ENCODE data around the gene AFM. TPM values are rescaled to one million over a fixed set of nuclear protein-coding genes. Genes with fewer than 3 reads are reported as not detected.

AFM gene
- total RNA-seq, 1 donor from 2014 or later, result not detected

DNA sequence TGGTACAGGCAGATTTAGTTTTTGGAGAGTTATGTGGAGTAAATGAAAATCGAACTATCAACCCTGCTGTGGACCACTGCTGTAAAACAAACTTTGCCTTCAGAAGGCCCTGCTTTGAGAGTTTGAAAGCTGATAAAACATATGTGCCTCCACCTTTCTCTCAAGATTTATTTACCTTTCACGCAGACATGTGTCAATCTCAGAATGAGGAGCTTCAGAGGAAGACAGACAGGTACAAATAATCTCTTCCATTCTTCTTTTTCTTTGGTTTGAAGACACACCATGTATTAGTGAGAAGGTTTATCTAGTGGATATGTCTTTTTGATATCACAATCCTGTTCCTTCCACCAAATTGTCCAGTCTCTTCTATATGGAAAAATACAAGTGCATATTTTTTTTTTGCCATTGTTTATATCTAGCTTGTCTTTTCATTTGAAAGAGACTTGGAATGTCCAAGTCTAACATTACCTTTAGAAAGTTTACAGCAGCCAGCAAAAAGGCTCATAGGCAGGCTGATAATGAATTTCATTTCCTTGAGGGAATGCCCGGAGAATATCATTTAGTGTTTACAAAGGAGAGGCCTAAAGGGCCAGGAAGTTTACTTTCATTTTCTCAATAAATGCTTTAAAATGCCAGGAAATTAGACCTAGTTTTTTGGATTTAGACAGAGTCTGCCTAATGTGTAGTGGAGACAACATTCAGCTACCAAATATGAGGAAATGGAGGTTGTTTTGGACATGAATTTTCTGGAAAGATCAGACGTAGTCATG, 18.6 kb downstream of the AFM start:
- no peaks in the 10 kb centered on the region for H3K4me1 Mint-ChIP-seq (ENCODE audit: low read depth)
- no peaks in the 10 kb centered on the region for H3K36me3 Mint-ChIP-seq (ENCODE audit: low read depth)
- DNase-seq (ENCODE audit: low spot score), result no peak
- no peaks in the 10 kb centered on the region for H3K27me3 Mint-ChIP-seq (ENCODE audit: insufficient read depth)
- H3K4me3 Mint-ChIP-seq, result no peak overlapping the region
- H3K9me3 Mint-ChIP-seq, result no peaks in the 10 kb centered on the region
- intact Hi-C loops (cut with micrococcal nuclease), result no loop called here
- no peak overlapping the region for H3K27ac Mint-ChIP-seq

DNA sequence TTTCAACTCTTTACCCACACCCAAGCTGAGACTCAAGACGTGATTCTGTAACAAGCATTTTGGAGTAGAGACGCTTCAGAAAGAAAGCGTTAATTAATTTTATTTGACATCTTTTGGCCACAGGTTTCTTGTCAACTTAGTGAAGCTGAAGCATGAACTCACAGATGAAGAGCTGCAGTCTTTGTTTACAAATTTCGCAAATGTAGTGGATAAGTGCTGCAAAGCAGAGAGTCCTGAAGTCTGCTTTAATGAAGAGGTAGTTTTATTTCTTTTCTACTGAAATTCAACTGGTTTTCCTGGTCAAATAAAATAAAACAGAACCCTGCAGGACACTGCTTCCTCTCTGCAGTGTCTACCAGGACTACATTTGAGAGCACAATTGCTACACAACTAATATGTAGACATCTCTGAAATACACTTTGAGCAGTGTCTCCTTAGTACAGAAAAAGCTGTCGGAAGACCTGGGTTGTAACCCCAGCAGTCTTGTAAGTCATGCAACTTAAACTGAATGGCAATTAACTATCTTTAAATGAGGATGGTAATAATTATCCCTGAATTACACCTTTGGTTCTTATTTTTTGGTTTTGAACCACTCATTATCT, 20.2 kb downstream of the AFM start:
- Mint-ChIP-seq H3K27ac (no peak overlapping the region), H3K27me3 (ENCODE audit: insufficient read depth) (no peaks in the 10 kb centered on the region), H3K36me3 (ENCODE audit: low read depth) (no peaks in the 10 kb centered on the region), H3K4me1 (ENCODE audit: low read depth) (no peaks in the 10 kb centered on the region), H3K4me3 (no peak overlapping the region), H3K9me3 (no peaks in the 10 kb centered on the region)
- intact Hi-C loops (cut with micrococcal nuclease), result no loop called here
- no peak for DNase-seq (ENCODE audit: low spot score)

DNA sequence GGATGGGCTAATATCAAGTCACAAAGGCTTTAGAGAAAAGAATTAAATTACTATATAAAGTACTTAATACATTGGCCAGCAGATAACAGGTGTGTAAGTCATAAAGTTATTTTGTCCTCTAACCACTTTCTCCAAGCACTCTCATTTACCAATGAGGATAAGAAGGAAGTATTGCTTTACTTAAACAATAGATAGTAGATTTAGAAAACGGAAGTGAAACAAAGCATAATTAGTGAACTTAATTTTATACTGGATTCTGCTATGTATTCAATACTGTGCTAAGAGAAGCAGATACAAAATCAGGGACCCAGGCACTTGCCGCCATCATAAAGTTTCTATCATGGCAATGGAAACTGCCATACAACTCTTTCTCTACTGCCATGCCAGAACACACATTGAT, 24.0 kb downstream of the AFM start:
- Mint-ChIP-seq H3K4me3 (no peak overlapping the region), H3K9me3 (no peaks in the 10 kb centered on the region), H3K27ac (no peak overlapping the region), H3K27me3 (ENCODE audit: insufficient read depth) (no peaks in the 10 kb centered on the region), H3K36me3 (ENCODE audit: low read depth) (no peaks in the 10 kb centered on the region), H3K4me1 (ENCODE audit: low read depth) (no peaks in the 10 kb centered on the region)
- DNase-seq (ENCODE audit: low spot score), result no peak
- intact Hi-C loops (cut with micrococcal nuclease), result no loop called here

DNA sequence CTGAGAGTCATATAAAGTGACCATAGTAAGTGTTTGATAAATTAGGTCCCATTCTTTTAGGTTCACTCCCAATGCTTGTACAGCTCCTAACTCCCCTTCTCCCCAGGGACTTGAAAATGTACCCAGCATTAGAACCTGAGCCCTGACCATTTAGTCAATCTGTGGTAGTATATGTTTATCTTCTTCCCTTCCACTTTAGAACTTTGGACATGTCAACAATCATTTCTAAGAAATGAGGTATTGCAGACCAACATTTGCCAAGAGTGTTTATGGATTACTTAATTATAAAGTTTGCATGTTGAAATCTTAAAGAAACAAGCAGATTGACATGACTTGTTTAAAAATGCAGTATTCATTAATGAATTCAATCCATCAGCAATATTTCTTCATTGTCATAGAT, 26.0 kb downstream of the AFM start:
- no peaks in the 10 kb centered on the region for H3K27me3 Mint-ChIP-seq (ENCODE audit: insufficient read depth)
- H3K27ac Mint-ChIP-seq, result no peak overlapping the region
- no peak for DNase-seq (ENCODE audit: low spot score)
- no peaks in the 10 kb centered on the region for H3K4me1 Mint-ChIP-seq (ENCODE audit: low read depth)
- H3K9me3 Mint-ChIP-seq, result no peaks in the 10 kb centered on the region
- no peak overlapping the region for H3K4me3 Mint-ChIP-seq
- intact Hi-C loops (cut with micrococcal nuclease), result no loop called here
- H3K36me3 Mint-ChIP-seq (ENCODE audit: low read depth), result no peaks in the 10 kb centered on the region

DNA sequence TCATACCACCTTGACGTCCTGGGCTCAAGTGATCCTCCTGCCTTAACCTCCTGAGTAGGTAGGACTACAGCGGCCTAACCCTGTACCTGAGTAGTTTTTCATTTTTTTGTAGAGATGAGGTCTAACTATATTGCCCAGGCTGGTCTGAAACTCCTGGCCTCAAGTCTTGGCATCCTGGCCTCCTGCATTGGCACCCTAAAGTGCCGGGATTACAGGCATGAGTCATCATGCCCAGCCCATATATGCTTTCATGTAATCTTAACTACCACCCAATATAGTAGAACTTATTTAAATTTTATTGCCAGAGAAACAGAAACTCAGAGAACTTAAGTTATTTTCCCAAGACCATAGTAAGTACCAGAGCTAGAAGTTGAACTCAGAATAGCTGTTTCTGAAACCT, 27.1 kb downstream of the AFM start:
- intact Hi-C loops (cut with micrococcal nuclease), result no loop called here
- Mint-ChIP-seq H3K27ac (no peak overlapping the region), H3K4me3 (no peak overlapping the region), H3K4me1 (ENCODE audit: low read depth) (no peaks in the 10 kb centered on the region), H3K27me3 (ENCODE audit: insufficient read depth) (no peaks in the 10 kb centered on the region), H3K36me3 (ENCODE audit: low read depth) (no peaks in the 10 kb centered on the region), H3K9me3 (no peaks in the 10 kb centered on the region)
- DNase-seq (ENCODE audit: low spot score), result no peak

DNA sequence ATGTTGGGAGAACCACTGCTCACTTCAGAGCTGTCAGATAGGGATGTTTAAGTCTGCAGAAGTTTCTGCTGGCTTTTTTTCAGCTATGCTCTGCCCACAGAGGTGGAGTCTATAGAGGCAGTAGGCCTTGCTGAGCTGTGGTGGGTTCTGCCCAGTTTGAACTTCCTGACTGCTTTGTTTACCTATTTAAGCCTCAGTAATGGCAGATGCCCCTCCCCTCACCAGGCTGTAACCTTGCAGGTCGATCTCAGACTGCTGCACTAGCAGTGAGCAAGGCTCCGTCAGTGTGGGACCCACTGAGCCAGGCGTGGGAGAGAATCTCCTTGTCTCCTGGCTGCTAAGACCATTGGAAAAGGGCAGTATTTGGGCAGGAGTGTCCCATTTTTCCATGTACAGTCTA, 36.8 kb downstream of the AFM start:
- Mint-ChIP-seq H3K36me3 (ENCODE audit: low read depth) (no peaks in the 10 kb centered on the region), H3K27ac (no peak overlapping the region), H3K4me1 (ENCODE audit: low read depth) (no peaks in the 10 kb centered on the region), H3K9me3 (no peaks in the 10 kb centered on the region), H3K4me3 (no peak overlapping the region), H3K27me3 (ENCODE audit: insufficient read depth) (peaks cover 10% of the 10 kb centered on the region)
- no peak for DNase-seq (ENCODE audit: low spot score)
- intact Hi-C loops (cut with micrococcal nuclease), result no loop called here

DNA sequence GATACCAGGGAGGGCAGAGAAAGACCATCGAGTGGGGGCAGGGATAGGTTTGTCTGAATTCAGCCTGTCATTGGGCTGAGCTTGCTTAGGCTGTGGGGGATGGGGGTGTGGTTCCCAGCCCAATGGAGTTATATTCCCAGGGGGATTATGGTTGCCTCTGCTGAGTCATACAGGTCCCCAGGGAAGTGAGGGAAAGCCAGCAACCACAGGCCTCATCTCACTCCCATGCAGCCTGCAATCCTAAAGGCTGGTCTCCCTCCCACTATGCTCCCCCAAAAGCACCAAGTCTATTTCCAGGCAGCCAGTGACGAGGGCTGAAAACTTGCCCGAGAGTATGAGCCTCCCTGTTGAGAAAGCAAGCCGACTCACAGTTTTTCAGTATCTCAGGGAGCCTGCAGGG, 39.3 kb downstream of the AFM start:
- intact Hi-C loops (cut with micrococcal nuclease), result no loop called here
- H3K36me3 Mint-ChIP-seq (ENCODE audit: low read depth), result no peaks in the 10 kb centered on the region

DNA sequence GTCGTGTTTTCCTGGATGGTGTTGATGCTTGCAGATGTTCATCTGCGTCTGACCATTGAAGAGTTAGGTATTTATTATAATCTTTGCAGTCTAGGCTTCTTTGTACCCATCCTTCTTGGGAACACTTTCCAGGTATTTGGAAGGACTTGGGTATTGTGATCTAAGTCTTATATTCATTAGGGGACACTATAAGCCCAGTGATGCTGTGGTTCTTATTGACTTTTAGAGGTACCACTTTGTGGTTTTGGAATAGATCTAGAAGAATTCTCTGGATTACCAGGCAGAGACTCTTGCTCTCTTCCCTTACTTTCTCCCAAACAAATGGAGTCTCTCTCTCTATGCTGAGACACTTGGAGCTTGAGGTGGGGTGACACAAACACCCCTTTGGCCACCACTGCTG, 41.6 kb downstream of the AFM start:
- no peak for DNase-seq (ENCODE audit: low spot score)
- intact Hi-C loops (cut with micrococcal nuclease), result no loop called here
- Mint-ChIP-seq H3K4me1 (ENCODE audit: low read depth) (no peaks in the 10 kb centered on the region), H3K27ac (no peak overlapping the region), H3K4me3 (no peak overlapping the region), H3K9me3 (no peaks in the 10 kb centered on the region), H3K27me3 (ENCODE audit: insufficient read depth) (peaks cover 8% of the 10 kb centered on the region), H3K36me3 (ENCODE audit: low read depth) (no peaks in the 10 kb centered on the region)

More for the DNA sequence above, 39.3 kb downstream of the AFM start:
- Mint-ChIP-seq H3K27me3 (ENCODE audit: insufficient read depth) (peaks cover 8% of the 10 kb centered on the region), H3K4me3 (no peak overlapping the region), H3K9me3 (no peaks in the 10 kb centered on the region), H3K27ac (no peak overlapping the region), H3K4me1 (ENCODE audit: low read depth) (no peaks in the 10 kb centered on the region)
- DNase-seq (ENCODE audit: low spot score), result no peak

DNA sequence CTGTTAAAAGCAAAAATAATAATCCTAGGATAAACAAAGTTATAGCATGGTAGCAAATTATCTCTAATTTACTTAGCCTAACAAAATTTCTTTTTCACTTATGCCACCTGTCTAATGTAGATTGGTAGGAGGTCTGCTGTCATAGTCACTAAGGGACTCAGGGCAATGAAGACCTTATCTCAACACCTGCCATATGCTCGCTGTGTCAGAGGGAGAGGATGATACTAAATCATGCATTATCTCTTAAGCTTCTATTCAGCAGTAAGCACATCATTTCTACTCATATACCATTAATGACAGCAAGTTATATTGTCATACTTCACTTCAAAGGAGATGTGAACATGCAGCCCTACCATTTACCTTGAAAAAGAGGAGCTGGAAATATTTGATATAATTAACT, 44.1 kb downstream of the AFM start:
- no peaks in the 10 kb centered on the region for H3K36me3 Mint-ChIP-seq (ENCODE audit: low read depth)
- H3K27me3 Mint-ChIP-seq (ENCODE audit: insufficient read depth), result peaks cover 9% of the 10 kb centered on the region
- H3K9me3 Mint-ChIP-seq, result no peaks in the 10 kb centered on the region

DNA sequence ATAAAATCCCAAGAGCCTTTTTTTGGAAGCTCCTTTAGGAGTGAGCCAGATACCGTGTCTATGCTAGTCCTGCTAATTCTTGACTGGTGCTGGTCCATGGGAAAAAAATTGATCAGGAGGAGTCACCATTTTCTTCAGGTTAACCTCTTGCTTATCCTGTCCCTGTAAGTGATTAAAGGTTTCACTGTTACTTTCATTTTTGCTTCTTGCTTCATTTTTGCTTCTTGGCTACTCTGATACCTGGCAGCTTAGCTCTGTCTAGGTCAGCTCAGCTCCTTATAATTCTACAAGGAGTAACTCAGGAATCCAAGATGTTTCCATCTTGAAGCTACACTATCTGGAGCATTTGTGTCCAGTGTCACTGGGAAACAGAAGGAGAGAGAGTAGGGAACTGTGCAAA, 45.7 kb downstream of the AFM start:
- no peak for DNase-seq (ENCODE audit: low spot score)
- no peak overlapping the region for H3K27ac Mint-ChIP-seq
- H3K4me1 Mint-ChIP-seq (ENCODE audit: low read depth), result no peaks in the 10 kb centered on the region
- intact Hi-C loops (cut with micrococcal nuclease), result no loop called here
- H3K4me3 Mint-ChIP-seq, result no peak overlapping the region
- H3K36me3 Mint-ChIP-seq (ENCODE audit: low read depth), result no peaks in the 10 kb centered on the region
- peaks cover 11% of the 10 kb centered on the region for H3K27me3 Mint-ChIP-seq (ENCODE audit: insufficient read depth)
- no peaks in the 10 kb centered on the region for H3K9me3 Mint-ChIP-seq

More for the DNA sequence above, 44.1 kb downstream of the AFM start:
- no peak for DNase-seq (ENCODE audit: low spot score)
- Mint-ChIP-seq H3K4me1 (ENCODE audit: low read depth) (no peaks in the 10 kb centered on the region), H3K27ac (no peak overlapping the region), H3K4me3 (no peak overlapping the region)
- intact Hi-C loops (cut with micrococcal nuclease), result no loop called here

DNA sequence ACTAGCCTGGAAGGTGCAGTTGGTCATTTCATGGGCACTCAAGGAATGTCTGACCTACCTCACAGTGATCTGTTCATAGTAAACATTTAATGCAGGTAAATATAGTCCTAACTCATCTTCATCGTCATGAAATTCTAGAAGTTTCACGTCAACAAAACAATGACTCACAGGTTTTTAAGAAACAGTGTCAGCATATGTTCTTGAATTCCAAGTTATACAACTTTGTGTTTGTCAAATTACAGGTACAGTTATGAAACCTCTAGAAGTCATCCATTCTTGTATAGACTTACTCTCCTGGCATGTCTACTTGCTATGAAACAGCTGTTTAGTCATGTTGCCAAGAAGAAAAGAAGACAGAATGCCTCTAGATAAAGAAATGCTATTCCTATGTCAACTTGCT, 46.6 kb downstream of the AFM start:
- no peak for DNase-seq (ENCODE audit: low spot score)
- intact Hi-C loops (cut with micrococcal nuclease), result no loop called here
- no peaks in the 10 kb centered on the region for H3K36me3 Mint-ChIP-seq (ENCODE audit: low read depth)

DNA sequence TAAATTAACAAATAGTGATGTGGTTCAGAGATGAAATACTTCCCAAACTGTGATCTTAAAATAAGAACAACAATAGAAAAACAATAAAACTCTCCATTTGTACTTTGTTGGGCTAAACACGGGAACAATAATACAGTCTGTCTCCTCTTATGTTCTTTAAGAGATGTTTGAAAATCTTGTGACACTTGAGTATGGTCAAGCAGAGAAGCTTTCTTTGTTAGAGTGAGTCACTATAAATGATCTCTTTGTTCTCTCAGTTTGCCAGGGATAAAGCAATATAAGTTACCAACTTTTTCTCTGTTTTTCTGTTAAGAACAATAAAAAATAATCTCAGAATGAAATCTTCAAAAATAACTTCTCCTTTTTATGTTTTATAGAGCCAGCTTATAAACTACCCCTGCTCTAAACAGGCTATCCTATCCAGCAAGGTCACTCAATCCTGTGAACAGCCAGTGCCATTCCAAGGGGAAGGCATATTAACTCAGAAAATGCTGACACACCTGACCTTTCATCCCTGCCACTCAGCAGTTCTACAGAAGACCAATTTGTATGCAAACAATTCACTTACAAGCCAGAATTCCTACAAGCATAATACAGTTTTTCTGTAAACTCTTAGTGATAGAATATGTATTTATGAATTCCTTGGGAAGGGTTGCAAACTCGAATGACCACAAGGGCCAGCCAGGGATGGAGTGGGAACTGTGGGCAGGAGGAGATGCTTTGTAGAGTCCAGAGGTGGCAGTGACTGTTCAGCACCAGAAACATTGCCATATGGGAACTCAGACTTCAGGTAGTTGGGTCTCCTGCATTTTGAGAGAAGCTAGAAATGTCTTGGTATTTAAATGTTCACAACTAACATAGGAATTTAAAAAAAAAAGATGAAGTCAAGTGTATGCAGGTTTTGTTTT, 52.2 kb downstream of the AFM start:
- Mint-ChIP-seq H3K27me3 (ENCODE audit: insufficient read depth) (peaks cover 16% of the 10 kb centered on the region), H3K36me3 (ENCODE audit: low read depth) (no peaks in the 10 kb centered on the region), H3K4me3 (no peak overlapping the region), H3K9me3 (no peaks in the 10 kb centered on the region), H3K27ac (no peak overlapping the region), H3K4me1 (ENCODE audit: low read depth) (peaks cover 13% of the 10 kb centered on the region)
- intact Hi-C loops (cut with micrococcal nuclease), result loop anchor here (10.0 kb wide), 1 partner anchor 121 kb away; no protein-coding TSS in a partner anchor
- no peak for DNase-seq (ENCODE audit: low spot score)

More for the DNA sequence above, 46.6 kb downstream of the AFM start:
- no peaks in the 10 kb centered on the region for H3K4me1 Mint-ChIP-seq (ENCODE audit: low read depth)
- no peak overlapping the region for H3K27ac Mint-ChIP-seq
- H3K9me3 Mint-ChIP-seq, result no peaks in the 10 kb centered on the region
- H3K27me3 Mint-ChIP-seq (ENCODE audit: insufficient read depth), result peaks cover 12% of the 10 kb centered on the region
- no peak overlapping the region for H3K4me3 Mint-ChIP-seq

DNA sequence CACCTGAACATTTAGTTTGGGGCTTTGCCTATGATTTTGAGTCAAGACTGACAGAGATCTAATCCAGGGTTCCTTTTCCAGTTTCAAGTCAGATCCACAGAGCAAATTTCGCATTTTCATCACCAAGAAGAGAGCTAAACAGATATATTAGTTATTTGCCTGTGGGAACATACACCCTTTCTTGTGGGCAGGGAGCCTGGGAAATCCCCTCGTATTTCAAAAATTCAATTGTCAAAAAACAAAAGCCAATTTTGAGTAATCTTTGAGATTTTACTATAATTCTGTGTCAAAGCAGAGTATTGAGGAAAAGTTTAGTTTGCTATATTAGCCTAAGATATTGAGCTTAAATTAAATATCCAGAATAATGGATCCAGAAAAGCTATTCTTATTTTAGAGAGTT, 56.6 kb downstream of the AFM start:
- H3K9me3 Mint-ChIP-seq, result no peaks in the 10 kb centered on the region
- H3K4me3 Mint-ChIP-seq, result no peak overlapping the region
- H3K27me3 Mint-ChIP-seq (ENCODE audit: insufficient read depth), result peaks cover 7% of the 10 kb centered on the region
- no peak overlapping the region for H3K27ac Mint-ChIP-seq
- DNase-seq (ENCODE audit: low spot score), result no peak
- no peaks in the 10 kb centered on the region for H3K36me3 Mint-ChIP-seq (ENCODE audit: low read depth)
- peaks cover 13% of the 10 kb centered on the region for H3K4me1 Mint-ChIP-seq (ENCODE audit: low read depth)
- intact Hi-C loops (cut with micrococcal nuclease), result loop anchor here (5.0 to 10.0 kb wide), 3 partner anchors 117 to 471 kb away; partner anchors contain the start of genes ANKRD17 and COX18

Data from activated T-helper 1 cell treated with anti-CD3 and anti-CD28 coated beads, Interleukin-12 subunit alpha, Interleukin-12 subunit beta, Interleukin-2, Interleukin-4 antibody, amounts not matched to agents 30 ng/mL and 10 ng/mL and 1 ng/mL, durations not matched to agents 14 hours and 24 hours and 36 hours (primary cell).